Endothelial cell of umbilical vein (primary cell): ENCODE measurements around the gene KCNIP1. TPM values are rescaled to one million over a fixed set of nuclear protein-coding genes. Genes with fewer than 3 reads are reported as not detected.

Experiments used
- BruUV-seq: library from RNA; stranded (reverse); fragments of 400-500 nt; replicated peaks from 2 replicates; lab custom pipeline; 2021; lab: Mats Ljungman, UMichigan
- CTCF ChIA-PET: fragments of 300-600, 350-600 bp; sonication (Branson Sonifier 250); formaldehyde crosslinking; loops from one replicate; lab custom pipeline; 2021; ENCODE audit warnings: antibody characterized with exemption, inconsistent platforms; lab: Charles Lee
- POLR2A ChIA-PET: fragments of 300-600, 350-600 bp; sonication (Branson Sonifier 250); formaldehyde crosslinking; loops from one replicate; lab custom pipeline; 2021; ENCODE audit warnings: antibody characterized with exemption, inconsistent platforms; lab: Charles Lee
- DNase-seq: peaks from one replicate; pipeline ENCODE4 v3.0.0-alpha.2; 2011; ENCODE audit warnings: low read depth, low spot score
- FAIRE-seq: peaks from 2 replicates; lab custom pipeline; 2011; peaks lifted over from hg19 to GRCh38; lab: Jason Lieb, UNC
- H2AFZ ChIP-seq: 2 replicates; pipeline ENCODE4 v1.6.0; 2012; ENCODE audit warnings: low read depth, low read length, control low read depth, inconsistent platforms
- H3K27ac ChIP-seq: 2 replicates; pipeline ENCODE4 v1.5.1; 2011; ENCODE audit warnings: low read depth, mild to moderate bottlenecking, control low read depth, low read length, moderate library complexity; ENCODE audit not compliant: insufficient read depth
- H3K27me3 ChIP-seq, 2 experiments: 2 replicates each; pipeline versions ENCODE4 v1.6.0 to v1.6.1; 2011; ENCODE audit warnings: low read length in 2 of 2, mixed read lengths in 1 of 2; ENCODE audit not compliant: control insufficient read depth in 2 of 2, insufficient read depth in 2 of 2
- H3K36me3 ChIP-seq, 2 experiments: 2 replicates in 1 of 2; 3 replicates in 1 of 2; pipeline ENCODE4 v1.5.1; 2011; ENCODE audit warnings: low read length in 2 of 2, mild to moderate bottlenecking in 1 of 2, moderate library complexity in 1 of 2; ENCODE audit not compliant: control insufficient read depth in 2 of 2, insufficient read depth in 2 of 2; ENCODE audit errors: extremely low read depth in 1 of 2
- H3K4me1 ChIP-seq: 3 replicates; pipeline ENCODE4 v1.5.1; 2011; ENCODE audit warnings: mild to moderate bottlenecking, low read length; ENCODE audit not compliant: control insufficient read depth, insufficient read depth; ENCODE audit errors: extremely low read depth
- H3K4me2 ChIP-seq: 2 replicates; pipeline ENCODE4 v1.6.1; 2011; ENCODE audit warnings: low read length, control low read depth, mixed read lengths; ENCODE audit not compliant: insufficient read depth
- H3K4me3 ChIP-seq, 3 experiments: fragments of 200-600 bp in 1 of 3; sonication (generic), shearing (Covaris generic) in 1 of 3; replicated peaks in 1 of 3; 2 replicates each; pipeline ENCODE4 v1.5.1; 2011 to 2016; ENCODE audit warnings: control low read depth in 3 of 3, low read length in 3 of 3, mild to moderate bottlenecking in 2 of 3, inconsistent platforms in 1 of 3, low read depth in 1 of 3, moderate library complexity in 1 of 3; ENCODE audit not compliant: insufficient read depth in 1 of 3
- H3K79me2 ChIP-seq: 2 replicates; pipeline ENCODE4 v1.6.0; 2012; ENCODE audit warnings: low read length, inconsistent platforms; ENCODE audit not compliant: control insufficient read depth, insufficient read depth
- H3K9ac ChIP-seq: replicated peaks from 2 replicates; pipeline ENCODE3; 2011; ENCODE audit warnings: low read length, control low read depth; ENCODE audit not compliant: insufficient read depth; ENCODE audit errors: extremely low read depth
- H3K9me1 ChIP-seq: replicated peaks from 3 replicates; pipeline ENCODE4 v1.6.0; 2011; ENCODE audit warnings: mild to moderate bottlenecking, low read length; ENCODE audit not compliant: control insufficient read depth, insufficient read depth; ENCODE audit errors: extremely low read depth
- H3K9me3 ChIP-seq: replicated peaks from 2 replicates; pipeline ENCODE4 v1.5.1; 2012; ENCODE audit warnings: low read length, inconsistent platforms; ENCODE audit not compliant: control insufficient read depth, insufficient read depth
- H4K20me1 ChIP-seq: replicated peaks from 2 replicates; pipeline ENCODE3; 2011; ENCODE audit warnings: mild to moderate bottlenecking, low read length; ENCODE audit not compliant: control insufficient read depth, insufficient read depth; ENCODE audit errors: extremely low read depth
- EZH2 ChIP-seq: IDR thresholded peaks from 2 replicates; pipeline ENCODE4 v1.6.1; 2012; ENCODE audit warnings: borderline replicate concordance, low read depth, mild to moderate bottlenecking, moderate library complexity, low read length, inconsistent platforms; ENCODE audit not compliant: severe bottlenecking
- FOS ChIP-seq: IDR thresholded peaks from 2 replicates; pipeline ENCODE4 v1.6.1; 2011; ENCODE audit warnings: mild to moderate bottlenecking, low read length, moderate library complexity, borderline replicate concordance; ENCODE audit not compliant: insufficient read depth
- GATA2 ChIP-seq: IDR thresholded peaks from 2 replicates; pipeline ENCODE4 v1.7.0; 2011; ENCODE audit warnings: low read depth, mild to moderate bottlenecking, moderate library complexity, mixed read lengths, low read length; ENCODE audit not compliant: insufficient read length, insufficient read depth
- JUN ChIP-seq: IDR thresholded peaks from 2 replicates; pipeline ENCODE4 v1.6.1; 2011; ENCODE audit warnings: borderline replicate concordance, low read depth; ENCODE audit not compliant: insufficient read length, insufficient read depth
- MYC ChIP-seq: IDR thresholded peaks from one replicate; pipeline ENCODE4 v1.6.1; 2011; ENCODE audit warnings: mild to moderate bottlenecking, low read depth, low read length
- POLR2A ChIP-seq: IDR thresholded peaks from 2 replicates; pipeline ENCODE4 v1.6.1; 2012; ENCODE audit warnings: low read depth, mild to moderate bottlenecking, control low read depth, low read length
- POLR2AphosphoS5 ChIP-seq: IDR thresholded peaks from 2 replicates; pipeline ENCODE4 v1.6.1; 2012; ENCODE audit warnings: low read depth, mild to moderate bottlenecking, control low read depth, low read length, moderate library complexity; ENCODE audit not compliant: insufficient read depth
- dilution Hi-C: fragments of 300-500 bp; cut with MboI; formaldehyde crosslinking; loops from one replicate; pipeline ENCODE4 v1.15.0; 2019; ENCODE audit warnings: low sequenced_read_pairs; ENCODE audit not compliant: extremely low pct_ligation_motif_present
- intact Hi-C: fragments of 100-400 bp; cut with micrococcal nuclease; formaldehyde crosslinking; loops from one replicate; pipeline ENCODE4 v1.10.0; 2022
- polyA plus RNA-seq, 4 experiments: library from polyadenylated mRNA; depleted of rRNA in 3 of 4; stranded (reverse) in 3 of 4; unstranded in 1 of 4; fragments of >200 nt; gene quantifications; 2 replicates each; pipeline versions ENCODE4 v1.2.1 to v1.2.3, GENCODE V29; 2011 to 2012; ENCODE audit warnings: missing spikeins in 1 of 4
- total RNA-seq: library from RNA; stranded (reverse); gene quantifications from 2 replicates; pipeline ENCODE4 v1.2.3, GENCODE V29; 2021
- TF ChIP-seq, protein P1 (sequence below): IDR thresholded peaks from 2 replicates; pipeline ENCODE4 v1.6.1; 2011; ENCODE audit not compliant: insufficient read depth, insufficient read length
- TF ChIP-seq, protein P2 (sequence below), 2 donors: IDR thresholded peaks; 1 replicate in 1 of 2; 2 replicates in 1 of 2; pipeline ENCODE4 v1.5.1; 2011; ENCODE audit warnings: low read length in 2 of 2, mild to moderate bottlenecking in 2 of 2, moderate library complexity in 2 of 2, control low read depth in 1 of 2, inconsistent platforms in 1 of 2, low read depth in 1 of 2; ENCODE audit not compliant: insufficient read depth in 1 of 2; ENCODE audit errors: extremely low read depth in 1 of 2

Gene KCNIP1
- total and polyA plus RNA-seq, 2 donors (not counting 3 experiments of a cell fraction or from before 2014, with no cell fraction given): 0.15 TPM; not detected in 1

DNA sequence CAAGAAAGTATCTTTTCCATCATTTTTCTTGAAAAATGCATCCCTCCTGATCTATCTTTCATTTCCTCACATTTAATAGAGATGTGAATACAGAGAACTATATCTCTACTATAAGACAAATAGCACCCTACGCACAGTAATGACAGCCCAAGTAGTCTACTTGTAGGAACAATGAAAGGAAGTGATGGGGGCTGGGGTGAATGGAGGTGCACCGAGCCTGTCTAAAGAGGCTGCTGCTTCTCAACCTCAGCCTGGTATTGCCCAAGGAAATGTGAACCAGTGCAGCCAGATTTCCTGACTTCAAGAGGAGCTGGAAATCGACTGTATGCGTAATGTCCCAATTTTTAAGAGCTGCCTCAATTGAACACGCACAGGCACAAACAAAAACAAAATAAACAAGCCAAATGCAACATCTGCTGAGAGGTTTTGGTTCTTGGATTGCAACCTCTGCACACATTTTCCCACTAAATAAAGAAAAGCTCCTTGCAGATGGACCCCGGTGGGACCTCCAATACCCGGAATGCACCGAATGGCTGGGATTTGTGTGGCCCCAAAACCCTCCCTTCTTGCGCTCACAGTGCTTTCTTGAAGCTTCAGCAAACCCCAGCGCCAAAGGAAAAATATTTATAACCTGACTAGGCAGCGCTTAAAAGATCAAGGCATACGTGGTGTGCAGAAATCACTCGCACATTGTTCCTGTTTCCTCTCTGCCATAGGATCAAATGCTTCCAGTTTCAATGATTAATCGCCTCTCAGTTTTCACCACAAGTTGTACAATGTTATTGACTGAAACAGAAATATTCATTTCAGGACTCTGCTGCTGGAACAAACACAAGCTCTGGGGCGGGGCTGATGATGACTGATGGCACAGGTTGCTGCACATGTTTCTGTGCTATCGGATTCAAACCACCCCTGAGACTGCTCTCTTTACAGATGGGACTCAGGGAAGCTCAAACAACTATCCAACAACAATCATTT lies 68.3 kb downstream of the KCNIP1 start:
- no peaks in the 10 kb centered on the region for H3K36me3 ChIP-seq
- dilution Hi-C loops: no loop called here
- no peak overlapping the region for H3K4me3 ChIP-seq
- H4K20me1 ChIP-seq: no peaks in the 10 kb centered on the region
- intact Hi-C loops: loop anchor here (2.0 kb wide), 1 partner anchor 67 kb away; the partner anchor contains the start of gene KCNIP1
- BruUV-seq: no TSS peak
- no peaks in the 10 kb centered on the region for H3K79me2 ChIP-seq
- H3K9me1 ChIP-seq: no peaks in the 10 kb centered on the region
- DNase-seq (peak; percentile 22), FAIRE-seq (peak; percentile 62)
- POLR2A ChIA-PET: no interaction called here
- H3K9ac ChIP-seq: no peak overlapping the region
- no peak overlapping the region for H3K27ac ChIP-seq
- H3K4me2 ChIP-seq: no peak overlapping the region
- peaks cover 4 to 11% of the 10 kb centered on the region in 2 experiments for H3K27me3 ChIP-seq
- TF ChIP-seq, protein P1, sequence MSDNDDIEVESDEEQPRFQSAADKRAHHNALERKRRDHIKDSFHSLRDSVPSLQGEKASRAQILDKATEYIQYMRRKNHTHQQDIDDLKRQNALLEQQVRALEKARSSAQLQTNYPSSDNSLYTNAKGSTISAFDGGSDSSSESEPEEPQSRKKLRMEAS: no peak
- TF ChIP-seq FOS (no peak), EZH2 (no peak), POLR2AphosphoS5 (no peak), POLR2A (no peak), MYC (no peak), JUN (no peak), GATA2 (no peak)
- TF ChIP-seq, protein P2, sequence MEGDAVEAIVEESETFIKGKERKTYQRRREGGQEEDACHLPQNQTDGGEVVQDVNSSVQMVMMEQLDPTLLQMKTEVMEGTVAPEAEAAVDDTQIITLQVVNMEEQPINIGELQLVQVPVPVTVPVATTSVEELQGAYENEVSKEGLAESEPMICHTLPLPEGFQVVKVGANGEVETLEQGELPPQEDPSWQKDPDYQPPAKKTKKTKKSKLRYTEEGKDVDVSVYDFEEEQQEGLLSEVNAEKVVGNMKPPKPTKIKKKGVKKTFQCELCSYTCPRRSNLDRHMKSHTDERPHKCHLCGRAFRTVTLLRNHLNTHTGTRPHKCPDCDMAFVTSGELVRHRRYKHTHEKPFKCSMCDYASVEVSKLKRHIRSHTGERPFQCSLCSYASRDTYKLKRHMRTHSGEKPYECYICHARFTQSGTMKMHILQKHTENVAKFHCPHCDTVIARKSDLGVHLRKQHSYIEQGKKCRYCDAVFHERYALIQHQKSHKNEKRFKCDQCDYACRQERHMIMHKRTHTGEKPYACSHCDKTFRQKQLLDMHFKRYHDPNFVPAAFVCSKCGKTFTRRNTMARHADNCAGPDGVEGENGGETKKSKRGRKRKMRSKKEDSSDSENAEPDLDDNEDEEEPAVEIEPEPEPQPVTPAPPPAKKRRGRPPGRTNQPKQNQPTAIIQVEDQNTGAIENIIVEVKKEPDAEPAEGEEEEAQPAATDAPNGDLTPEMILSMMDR (IDR thresholded peaks at IDR 0.05; ENCODE audit: extremely low read depth in 1 of 2, insufficient read depth in 1 of 2, low read depth in 1 of 2, low read length in 2 of 2): no peak
- H3K9me3 ChIP-seq: no peaks in the 10 kb centered on the region
- no peaks in the 10 kb centered on the region for H3K4me1 ChIP-seq
- CTCF ChIA-PET: interaction anchor here (0.7 to 1.6 kb wide), 4 partner anchors 15 to 137 kb away, joined by 3 to 4 read pairs (median 4); no protein-coding TSS in a partner anchor
- no peak overlapping the region for H2AFZ ChIP-seq
